Spleen (tissue), 11 donors: Measurements from ENCODE around the gene PRDM16. TPM values are rescaled to one million over a fixed set of nuclear protein-coding genes. Genes with fewer than 3 reads are reported as not detected.
A peak's percentile ranks its signal among the peaks of the same experiment; 100 is the strongest.

Source experiments
- DNase-seq: peaks from one replicate; pipeline ENCODE4 v3.0.0-alpha.2; 2020
- H3K27ac ChIP-seq, 8 donors: fragments of 200-600 bp; sonication (generic) in 7 of 8; 1 replicate in 4 of 8; 2 replicates in 4 of 8; pipeline versions ENCODE4 v1.5.0 to v1.8.0; 2016 to 2021; ENCODE audit warnings: inconsistent platforms in 4 of 8, mild to moderate bottlenecking in 4 of 8, moderate library complexity in 1 of 8
- H3K27me3 ChIP-seq, 7 donors: fragments of 200-600 bp; sonication (generic) in 6 of 7; replicated peaks in 1 of 7; 1 replicate in 4 of 7; 2 replicates in 3 of 7; pipeline versions ENCODE4 v1.5.0 to v1.8.0; 2016 to 2021; ENCODE audit warnings: inconsistent platforms in 3 of 7, mild to moderate bottlenecking in 1 of 7
- H3K36me3 ChIP-seq, 6 donors: fragments of 200-600 bp; sonication (generic) in 5 of 6; 1 replicate in 4 of 6; 2 replicates in 2 of 6; pipeline versions ENCODE4 v1.5.0 to v1.8.0; 2016 to 2021; ENCODE audit warnings: inconsistent platforms in 2 of 6
- H3K4me1 ChIP-seq, 6 donors: fragments of 200-600 bp; sonication (generic) in 5 of 6; 1 replicate in 3 of 6; 2 replicates in 3 of 6; pipeline versions ENCODE4 v1.5.0 to v1.8.0; 2016 to 2021; ENCODE audit warnings: inconsistent platforms in 3 of 6
- H3K4me3 ChIP-seq, 8 donors: fragments of 200-600 bp; sonication (generic) in 7 of 8; 1 replicate in 4 of 8; 2 replicates in 4 of 8; pipeline versions ENCODE4 v1.5.0 to v1.8.0; 2016 to 2021; ENCODE audit warnings: inconsistent platforms in 4 of 8, mild to moderate bottlenecking in 4 of 8, moderate library complexity in 2 of 8
- H3K9me3 ChIP-seq, 8 donors: fragments of 200-600 bp; sonication (generic) in 7 of 8; 1 replicate in 4 of 8; 2 replicates in 4 of 8; pipeline versions ENCODE4 v1.5.0 to v1.8.0; 2016 to 2021; ENCODE audit warnings: inconsistent platforms in 4 of 8
- POLR2A ChIP-seq, 3 donors: fragments of 450-650 bp; IDR thresholded peaks; one replicate each; pipeline ENCODE4 v1.5.1; 2017; ENCODE audit warnings: antibody characterized with exemption in 3 of 3, mild to moderate bottlenecking in 1 of 3
- POLR2AphosphoS5 ChIP-seq, 3 donors: sonication (generic); formaldehyde crosslinking; IDR thresholded peaks; one replicate each; pipeline ENCODE4 v1.5.1; 2017; ENCODE audit warnings: antibody characterized with exemption in 3 of 3
- WGBS, 5 donors: extraction: QIAGEN DNeasy Blood & Tissue Kit in 3 of 5; methylation state at CpG; one replicate each; pipeline versions ENCODE4 v1.1.5 to v1.1.7; 2013 to 2018; 5-methylcytosine and 5-hydroxymethylcytosine counted together
- intact Hi-C: fragments of 100-400 bp; cut with DNase I; formaldehyde crosslinking; loops from one replicate; pipeline ENCODE4 v1.15.0; 2023; ENCODE audit warnings: low total_unique reads
- polyA plus RNA-seq, 3 donors: library from polyadenylated mRNA; stranded (reverse); fragments of 200-250 nt; gene quantifications; one replicate each; pipeline ENCODE4 v1.2.1, GENCODE V29; 2013
- total RNA-seq, 7 donors: library from RNA; depleted of rRNA in 3 of 7; stranded (reverse); fragments of >200 nt in 3 of 7; fragmentation: NEBNext Ultra II Directional in 4 of 7; extraction: Animal tissue kit (Norgen Biotek cat#: 25700) in 4 of 7; gene quantifications; one replicate each; pipeline versions ENCODE4 v1.1.0 to v1.2.1, GENCODE V29; 2016 to 2021
- TF ChIP-seq, protein P1 (sequence below), 11 experiments: fragments of 200-600 bp in 7 of 11; fragments of 450-650 bp in 4 of 11; sonication (generic) in 4 of 11; IDR thresholded peaks in 8 of 11; conservative IDR thresholded peaks in 3 of 11; 1 replicate in 7 of 11; 2 replicates in 4 of 11; pipeline versions ENCODE4 v1.4.0 to v1.8.0; 2016 to 2021; ENCODE audit warnings: antibody characterized with exemption in 11 of 11, inconsistent platforms in 4 of 11, mild to moderate bottlenecking in 1 of 11
- donor health status: healthy with polysubstance abuse.
- donor health status: DM: no; HTN: no; CAD: no; lungs with moderate emphysema.
- donor health status: DM: no; HTN: no; CAD: no.
- donor health status: Bipolar disorder and iron deficiency.
- donor health status: healthy.
- donor health status: DM: no; HTN: no; CAD: no.
- donor health status: DM: yes; HTN: yes; CAD: no.

PRDM16 gene
- total and polyA plus RNA-seq, 10 donors, result 0.43 to 3.2 (median 1.4) TPM

DNA sequence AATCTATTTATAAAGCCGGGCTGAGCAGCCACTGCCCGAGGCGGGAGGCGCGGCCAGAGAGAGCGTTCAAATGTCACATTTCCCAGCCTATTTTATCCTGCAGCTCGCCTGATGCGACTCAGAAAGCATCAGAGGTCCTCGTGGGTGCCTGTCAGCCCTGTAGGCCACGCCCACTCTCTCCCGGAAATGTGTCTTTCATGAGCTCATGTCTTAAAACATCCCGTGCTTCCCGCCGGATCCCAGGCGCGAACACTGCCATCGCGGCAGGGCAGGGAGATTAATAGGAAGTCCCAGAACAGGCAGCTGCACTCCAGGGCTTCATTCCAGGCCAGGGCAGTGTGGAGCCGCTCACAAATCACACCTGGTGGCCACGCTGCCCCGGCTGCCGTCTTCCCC is 117.5 kb downstream of the PRDM16 start:
- WGBS, 5 donors, result 57 to 88% (median 65%) methylated on average over 20 to 22 of the region's 22 CpGs
- peaks cover 0 to 82% (median 27%) of the 10 kb centered on the region in 7 donors for H3K27me3 ChIP-seq
- H3K27ac ChIP-seq, result peak overlapping the region in 2 of 8 donors; percentile 21 to 22
- peaks cover 0 to 6% (median 0%) of the 10 kb centered on the region in 8 donors for H3K9me3 ChIP-seq
- H3K4me1 ChIP-seq, result no peaks in the 10 kb centered on the region
- intact Hi-C loops, result no loop called here
- H3K4me3 ChIP-seq, result no peak overlapping the region
- no peaks in the 10 kb centered on the region for H3K36me3 ChIP-seq
- TF ChIP-seq, protein P1, sequence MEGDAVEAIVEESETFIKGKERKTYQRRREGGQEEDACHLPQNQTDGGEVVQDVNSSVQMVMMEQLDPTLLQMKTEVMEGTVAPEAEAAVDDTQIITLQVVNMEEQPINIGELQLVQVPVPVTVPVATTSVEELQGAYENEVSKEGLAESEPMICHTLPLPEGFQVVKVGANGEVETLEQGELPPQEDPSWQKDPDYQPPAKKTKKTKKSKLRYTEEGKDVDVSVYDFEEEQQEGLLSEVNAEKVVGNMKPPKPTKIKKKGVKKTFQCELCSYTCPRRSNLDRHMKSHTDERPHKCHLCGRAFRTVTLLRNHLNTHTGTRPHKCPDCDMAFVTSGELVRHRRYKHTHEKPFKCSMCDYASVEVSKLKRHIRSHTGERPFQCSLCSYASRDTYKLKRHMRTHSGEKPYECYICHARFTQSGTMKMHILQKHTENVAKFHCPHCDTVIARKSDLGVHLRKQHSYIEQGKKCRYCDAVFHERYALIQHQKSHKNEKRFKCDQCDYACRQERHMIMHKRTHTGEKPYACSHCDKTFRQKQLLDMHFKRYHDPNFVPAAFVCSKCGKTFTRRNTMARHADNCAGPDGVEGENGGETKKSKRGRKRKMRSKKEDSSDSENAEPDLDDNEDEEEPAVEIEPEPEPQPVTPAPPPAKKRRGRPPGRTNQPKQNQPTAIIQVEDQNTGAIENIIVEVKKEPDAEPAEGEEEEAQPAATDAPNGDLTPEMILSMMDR (IDR thresholded peaks at IDR 0.05 in 8 of 11, conservative IDR thresholded peaks at IDR 0.05 in 3 of 11), result no peak
- TF ChIP-seq POLR2AphosphoS5 (IDR thresholded peaks at IDR 0.05) (no peak), POLR2A (IDR thresholded peaks at IDR 0.05) (no peak)
- no peak for DNase-seq

DNA sequence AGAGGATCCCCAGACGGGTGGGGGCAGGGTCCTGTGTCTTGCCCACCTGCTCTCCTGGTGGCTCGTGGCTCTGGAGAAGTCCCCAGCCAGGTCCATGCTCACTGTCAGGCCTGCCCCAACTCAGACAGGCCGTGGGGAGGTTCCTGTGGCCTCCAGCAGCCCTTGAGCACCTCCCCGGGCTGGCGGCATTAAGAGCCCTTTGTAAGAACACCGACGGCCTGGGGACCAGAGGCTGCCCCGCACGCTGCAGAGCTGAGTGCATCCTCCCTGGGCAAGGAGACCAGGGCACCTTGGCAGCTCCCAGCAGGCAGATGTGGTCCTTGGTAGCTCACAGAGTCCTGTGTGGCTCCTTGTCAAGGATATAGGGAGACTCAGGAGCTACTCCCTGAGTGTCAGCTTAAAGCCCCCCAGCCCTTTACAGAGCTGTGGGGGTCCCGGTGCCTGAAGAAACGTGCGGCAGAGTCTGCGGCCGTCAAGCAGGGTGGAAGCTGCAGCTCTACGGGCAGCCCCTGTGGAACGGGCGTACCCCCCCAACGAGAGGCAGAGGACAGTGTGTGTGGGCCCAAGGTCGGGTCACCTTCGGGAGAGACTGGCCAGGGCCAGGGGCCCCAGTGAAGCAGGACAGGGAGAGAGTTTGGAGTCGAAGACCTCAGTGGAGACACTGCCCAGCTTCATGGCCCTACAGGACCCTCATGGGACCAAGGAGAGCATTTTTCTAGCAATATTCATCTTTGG is 118.6 kb downstream of the PRDM16 start:
- Histone ChIP-seq H3K4me1 (no peaks in the 10 kb centered on the region), H3K9me3 (peaks cover 0 to 10% (median 0%) of the 10 kb centered on the region in 8 donors), H3K27me3 (peaks cover 0 to 80% (median 27%) of the 10 kb centered on the region in 7 donors), H3K36me3 (no peaks in the 10 kb centered on the region), H3K4me3 (no peak overlapping the region), H3K27ac (no peak overlapping the region)
- 80 to 91% (median 86%) methylated on average over 14 to 21 of the region's 21 CpGs for WGBS, 5 donors
- TF ChIP-seq POLR2AphosphoS5 (IDR thresholded peaks at IDR 0.05) (no peak), POLR2A (IDR thresholded peaks at IDR 0.05) (no peak)
- TF ChIP-seq, protein P1 (IDR thresholded peaks at IDR 0.05 in 8 of 11, conservative IDR thresholded peaks at IDR 0.05 in 3 of 11), result no peak
- DNase-seq, result no peak
- intact Hi-C loops, result no loop called here

DNA sequence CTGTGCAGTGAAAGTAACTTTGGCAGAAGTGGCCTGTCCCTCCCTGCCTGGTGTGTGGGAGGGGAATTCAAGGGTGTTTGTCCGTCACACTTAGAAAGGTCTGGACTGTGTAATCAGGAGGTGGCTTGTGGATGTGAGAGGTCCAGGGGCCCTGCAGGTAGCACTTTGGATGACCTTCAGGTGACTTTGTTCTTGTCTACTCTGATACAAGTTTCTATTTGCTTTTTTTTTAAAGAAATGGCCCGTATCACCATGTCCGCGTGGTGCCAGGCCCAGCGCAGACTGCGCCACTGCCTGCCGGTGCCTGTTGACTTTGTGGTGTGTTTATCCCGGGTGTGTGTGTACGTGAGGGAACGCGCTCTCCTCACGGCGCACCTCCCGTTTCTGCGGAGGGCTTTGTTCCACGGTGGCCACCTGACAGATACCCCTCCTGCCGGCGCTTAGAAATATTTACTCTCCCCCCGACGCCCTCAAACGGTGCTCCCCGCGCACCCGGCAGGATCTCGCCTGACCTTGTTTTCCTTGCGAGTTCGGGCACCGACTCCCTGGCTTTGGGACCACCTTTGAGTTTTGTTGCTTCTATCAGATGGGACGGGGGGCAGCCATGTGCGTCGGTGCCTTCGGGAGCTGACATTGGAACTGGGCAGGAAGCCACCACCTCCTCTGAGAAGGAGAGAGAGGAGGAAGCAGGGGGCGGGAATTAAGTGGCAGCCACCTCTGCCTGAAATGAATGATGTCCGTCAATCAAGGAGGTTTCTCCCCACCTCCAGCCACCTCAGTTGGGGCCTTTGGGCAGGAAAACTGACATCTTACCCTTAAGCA is 119.4 kb downstream of the PRDM16 start:
- no peaks in the 10 kb centered on the region for H3K4me1 ChIP-seq
- intact Hi-C loops, result no loop called here
- H3K27ac ChIP-seq, result no peak overlapping the region
- no peak for DNase-seq
- WGBS, 5 donors, result 63 to 76% (median 74%) methylated on average over 34 of the region's 34 CpGs
- peaks cover 0 to 72% (median 27%) of the 10 kb centered on the region in 7 donors for H3K27me3 ChIP-seq
- H3K9me3 ChIP-seq, result peaks cover 0 to 10% (median 0%) of the 10 kb centered on the region in 8 donors
- H3K36me3 ChIP-seq, result no peaks in the 10 kb centered on the region
- no peak overlapping the region for H3K4me3 ChIP-seq
- TF ChIP-seq POLR2A (IDR thresholded peaks at IDR 0.05) (no peak), POLR2AphosphoS5 (IDR thresholded peaks at IDR 0.05) (no peak)
- TF ChIP-seq, protein P1 (IDR thresholded peaks at IDR 0.05 in 8 of 11, conservative IDR thresholded peaks at IDR 0.05 in 3 of 11), result no peak
